HG03342 (cell line): ENCODE data around the gene PTPRT.

Experiments used
- ATAC-seq: cut with Tn5 transposase; IDR thresholded peaks from one replicate; pipeline ENCODE4 v1.9.1; 2021; ENCODE audit warnings: mild to moderate bottlenecking, moderate library complexity; ENCODE audit not compliant: unreplicated experiment

PTPRT gene

DNA sequence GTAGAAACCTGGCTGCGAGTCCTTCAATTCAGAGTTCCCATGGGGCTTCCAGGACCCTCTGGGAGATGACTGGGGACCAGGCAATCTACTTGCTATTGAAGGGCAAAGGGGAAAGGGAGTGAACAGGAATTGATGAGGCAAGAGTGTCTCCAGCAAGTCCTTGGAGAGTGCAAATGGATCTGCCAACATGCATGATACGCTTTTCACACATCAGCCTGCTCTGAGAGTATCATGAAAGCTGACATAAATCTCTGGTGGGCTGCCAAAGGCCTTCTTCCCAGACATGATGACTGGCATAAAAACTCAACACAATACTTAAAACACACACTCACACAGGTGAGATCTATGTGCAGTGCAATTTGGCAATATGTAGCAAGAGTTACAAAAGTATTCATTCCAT, 759.1 kb downstream of the PTPRT start:
- ATAC-seq = no peak

DNA sequence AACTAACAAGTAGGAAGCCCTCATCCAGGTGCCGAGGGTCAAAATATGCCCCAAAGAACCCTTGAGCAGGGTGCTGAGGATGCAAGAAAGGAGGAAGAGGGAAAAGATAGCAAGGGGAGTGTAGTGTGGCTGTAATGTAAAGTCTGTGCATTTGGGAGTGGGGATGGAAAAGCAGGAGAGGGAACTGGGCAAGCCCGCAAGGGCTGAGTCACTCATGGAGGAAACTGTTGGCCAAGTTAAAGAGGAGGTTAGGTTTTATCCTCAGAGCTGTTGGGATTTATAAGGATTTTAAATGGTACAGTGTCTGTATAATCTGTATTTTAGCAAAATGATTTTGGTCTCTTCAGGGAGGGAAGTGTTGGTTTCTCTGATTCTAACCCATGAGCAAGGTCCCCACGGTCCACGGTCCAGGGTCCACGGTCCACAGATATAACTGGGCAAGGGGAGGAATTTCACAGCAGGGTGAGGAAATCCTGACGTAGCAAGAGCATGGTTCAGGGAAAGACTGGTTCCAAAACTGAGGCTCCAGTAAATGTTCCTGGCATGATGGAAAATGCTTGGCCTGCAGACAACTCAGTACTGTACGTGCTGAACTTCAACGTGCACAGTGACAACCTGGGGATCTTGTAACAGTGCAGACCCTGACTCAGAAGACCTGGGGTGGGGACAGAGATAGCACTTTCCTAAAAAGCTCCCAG, 759.8 kb downstream of the PTPRT start:
- no peak for ATAC-seq

DNA sequence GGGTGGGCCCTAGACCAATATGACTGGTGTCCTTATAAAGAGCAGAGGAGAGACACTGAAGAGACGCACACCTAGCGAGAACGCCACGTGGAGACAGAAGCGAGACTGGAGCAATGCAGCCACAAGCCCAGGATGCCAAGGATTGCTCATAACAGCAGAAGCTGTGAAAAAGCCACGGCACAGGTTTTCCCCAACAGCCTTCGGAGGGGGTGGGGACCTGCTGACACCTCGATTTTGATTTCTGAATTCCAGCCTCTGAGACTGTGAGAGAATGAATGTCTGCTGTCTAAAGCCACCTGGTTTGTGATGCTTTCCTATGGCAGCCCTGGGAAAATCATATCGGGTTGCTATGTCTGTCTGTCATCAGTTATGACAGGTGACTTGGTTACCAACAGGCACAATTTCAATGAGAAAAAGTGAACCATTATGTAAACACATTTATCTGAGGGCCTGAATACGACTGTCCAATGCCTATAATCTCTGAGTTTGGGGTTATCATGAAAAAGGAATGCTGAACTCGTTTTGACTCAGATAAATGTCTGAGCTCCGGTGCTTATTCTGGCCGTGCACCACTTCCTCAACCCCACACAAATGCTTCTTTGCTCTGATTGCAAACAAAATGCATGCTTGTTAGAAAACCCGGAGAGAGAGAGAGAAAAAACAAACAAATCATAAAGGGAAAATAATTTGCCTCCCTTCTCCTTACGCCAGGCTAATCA, 769.7 kb downstream of the PTPRT start:
- ATAC-seq = no peak

DNA sequence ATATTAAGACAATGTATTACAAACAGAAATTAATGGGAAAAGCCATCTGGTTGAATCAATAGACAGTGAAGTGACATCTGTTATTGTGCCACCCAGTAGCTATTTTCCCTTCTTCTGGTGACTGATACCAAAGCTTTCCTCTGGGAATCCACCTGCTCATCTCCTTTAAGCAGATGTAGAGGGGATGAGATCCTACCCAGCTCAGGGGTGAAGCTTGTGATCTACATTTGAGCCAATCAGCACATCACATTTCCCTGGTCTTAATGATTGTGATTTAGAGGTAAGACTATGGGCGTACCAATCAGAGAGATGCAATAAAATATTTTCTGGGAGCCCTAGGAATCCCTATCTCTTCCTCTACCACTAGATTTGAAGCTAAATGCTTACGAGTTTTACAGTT, 782.9 kb downstream of the PTPRT start:
- no peak for ATAC-seq

DNA sequence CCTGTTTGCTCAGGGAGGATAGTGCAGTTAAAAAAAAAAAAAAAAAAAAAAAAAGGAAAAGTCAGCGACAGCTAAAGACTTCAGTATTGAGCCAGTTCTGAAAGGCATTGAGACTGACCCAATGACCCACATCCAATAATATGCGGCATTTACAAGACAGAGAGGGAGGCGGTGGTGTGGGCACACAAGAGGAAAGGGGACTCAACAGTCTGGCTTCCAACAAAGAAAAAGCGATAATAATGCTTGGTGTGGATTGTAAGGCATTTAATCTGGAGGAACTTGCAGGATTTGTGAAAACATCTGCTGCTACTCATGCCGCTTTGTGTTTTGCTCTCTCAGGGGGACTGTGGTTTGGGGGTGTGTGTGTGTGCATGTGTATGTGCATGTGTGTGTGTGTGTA, 787.3 kb downstream of the PTPRT start:
- no peak for ATAC-seq

DNA sequence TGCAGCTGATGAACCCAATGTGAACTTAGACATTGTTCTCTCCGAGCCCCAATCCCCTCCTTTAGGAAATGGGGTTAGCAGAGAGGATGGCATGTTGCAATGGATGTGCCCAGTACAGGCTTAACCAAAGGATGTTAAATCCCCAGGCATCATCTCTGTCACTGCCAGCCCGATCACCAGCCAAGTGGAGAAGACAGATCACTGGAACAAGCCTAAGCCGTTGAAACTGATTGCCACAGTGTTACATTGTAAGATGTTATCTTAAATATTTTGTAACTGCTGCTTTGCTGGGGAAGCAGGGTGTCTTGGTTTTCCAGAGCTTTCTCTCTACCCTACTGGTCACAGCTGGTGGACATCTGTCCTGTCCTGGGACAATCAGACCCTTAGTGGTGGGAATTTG, 788.1 kb downstream of the PTPRT start:
- no peak for ATAC-seq

DNA sequence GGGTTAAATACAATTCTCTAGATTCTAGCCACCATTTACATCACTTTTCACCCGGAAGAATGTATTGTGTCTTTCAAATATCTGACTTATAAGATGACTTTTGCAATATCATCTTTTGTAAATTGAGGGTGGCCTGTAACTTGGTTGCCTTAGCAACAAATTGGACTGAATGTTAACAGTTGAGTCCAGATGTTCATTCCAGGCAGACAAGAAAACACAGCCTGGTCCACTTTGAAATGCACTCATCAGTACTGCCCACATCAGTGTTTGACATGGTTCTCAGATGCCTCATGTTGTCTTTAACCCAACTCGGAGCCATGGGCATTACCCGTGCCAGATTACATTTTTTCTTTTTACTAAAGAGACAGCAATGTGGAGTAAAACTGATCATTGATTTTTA, 789.9 kb downstream of the PTPRT start:
- ATAC-seq = no peak

DNA sequence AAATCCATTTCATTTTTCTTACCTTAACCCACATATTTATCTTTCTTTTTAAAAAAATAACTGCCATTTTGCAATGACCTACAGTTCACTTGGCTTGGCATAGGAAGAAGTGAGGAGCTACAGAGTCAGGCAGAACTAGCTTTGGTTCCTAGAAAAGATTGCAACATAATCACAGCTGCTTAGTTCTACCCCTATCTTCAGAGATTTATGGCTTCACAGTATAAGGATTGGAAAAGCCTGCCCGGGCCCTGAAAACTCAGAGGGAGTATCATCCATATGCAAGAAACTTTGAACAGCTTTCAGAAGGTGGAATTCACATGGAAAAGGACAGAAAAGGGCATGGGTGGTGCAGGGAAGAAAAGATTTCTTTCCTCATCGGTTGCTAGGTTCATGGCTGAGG, 797.3 kb downstream of the PTPRT start:
- no peak for ATAC-seq

DNA sequence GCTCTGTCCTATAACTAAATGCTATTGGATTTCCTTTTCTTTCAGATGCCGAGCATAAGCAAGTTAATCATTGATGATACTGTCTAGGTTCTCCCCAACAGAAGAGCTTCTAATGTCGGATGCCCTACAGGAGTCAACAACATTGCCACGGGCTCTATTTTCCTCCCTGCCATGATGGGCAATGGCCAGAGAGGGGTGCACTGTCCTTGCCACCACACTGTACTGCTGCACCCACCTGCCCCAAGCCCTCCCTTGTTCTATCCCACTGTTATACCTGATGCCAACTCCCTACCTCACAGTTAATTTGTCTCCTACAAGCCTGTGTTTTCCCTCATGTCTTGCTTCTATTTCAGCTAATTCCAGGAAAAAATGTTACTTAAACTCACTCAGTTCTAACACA, 797.9 kb downstream of the PTPRT start:
- ATAC-seq = no peak

DNA sequence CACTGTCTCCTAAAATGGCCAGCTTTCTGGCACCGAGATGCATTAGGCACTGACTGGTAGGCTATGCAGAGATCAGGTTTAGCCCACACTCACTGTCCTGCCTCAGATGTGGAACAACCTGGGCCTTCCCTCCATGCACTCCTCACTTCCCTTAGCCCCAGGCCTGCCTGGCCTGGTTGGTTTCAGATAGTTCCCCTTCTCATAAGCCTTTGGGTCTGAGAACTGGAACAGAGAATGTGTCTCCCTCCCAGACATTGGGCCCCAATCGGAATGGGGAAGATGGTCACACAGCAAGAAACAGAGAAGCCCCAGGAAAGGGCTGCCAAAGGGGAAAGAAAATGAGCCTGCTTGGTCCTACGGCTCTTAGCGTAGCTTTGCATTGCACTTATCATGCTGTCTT, 809.4 kb downstream of the PTPRT start:
- ATAC-seq = no peak

DNA sequence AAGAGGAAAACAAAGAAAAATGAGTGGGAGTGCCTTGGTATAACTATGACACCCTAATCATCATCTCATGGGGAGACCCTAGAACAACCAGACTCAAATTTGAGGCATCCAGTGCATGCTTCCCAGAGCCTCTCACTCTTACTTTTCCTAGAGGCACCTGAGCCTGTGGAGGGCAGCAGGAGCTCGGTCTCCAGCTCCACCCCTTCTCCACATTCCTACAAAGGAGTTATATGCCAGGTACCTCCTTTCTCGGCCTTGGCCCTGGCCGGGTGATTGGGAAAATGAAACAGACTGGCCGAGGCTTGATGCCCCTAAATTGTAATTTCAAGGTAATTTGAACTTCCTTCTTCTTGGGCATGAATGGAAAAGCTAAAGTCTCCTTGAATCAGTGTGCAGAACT, 810.3 kb downstream of the PTPRT start:
- ATAC-seq = no peak

DNA sequence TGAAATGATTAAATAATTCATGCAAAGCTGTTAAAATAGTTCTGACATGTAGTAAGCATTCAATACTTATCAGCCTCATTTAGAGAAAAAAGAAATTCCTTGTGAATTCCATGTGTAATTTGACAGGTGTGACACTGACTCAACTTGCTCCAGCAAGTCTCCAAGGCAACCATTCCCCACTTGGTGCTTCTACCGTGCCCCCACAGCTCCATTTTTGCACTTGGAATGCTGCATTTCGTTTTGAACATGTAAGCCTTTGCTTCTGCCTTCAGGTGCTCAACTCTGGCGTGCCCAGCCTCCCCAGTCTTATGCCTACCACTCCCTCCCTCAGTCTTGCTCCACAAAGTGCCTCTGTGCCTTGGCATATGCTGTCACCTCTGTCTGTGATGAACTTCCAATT, 810.9 kb downstream of the PTPRT start:
- ATAC-seq = no peak

DNA sequence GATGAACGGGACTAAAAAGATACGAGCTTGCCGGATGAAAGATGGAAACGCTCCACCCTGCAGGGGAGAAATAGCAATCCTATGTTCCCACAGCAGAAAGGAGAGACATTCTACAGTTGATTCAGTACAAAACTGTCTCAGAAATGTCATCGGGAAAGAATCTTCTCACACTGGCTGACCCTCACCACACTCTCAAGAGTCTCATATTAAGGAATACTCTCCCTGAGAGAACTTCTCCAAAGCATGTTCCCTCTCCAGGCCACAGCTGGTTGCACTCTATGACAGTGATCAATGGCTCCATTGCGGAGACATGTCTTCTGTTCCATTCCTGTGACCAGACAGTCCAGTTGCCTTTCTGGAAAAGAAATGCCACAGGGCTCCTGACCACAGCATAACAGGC, 813.6 kb downstream of the PTPRT start:
- ATAC-seq = no peak

DNA sequence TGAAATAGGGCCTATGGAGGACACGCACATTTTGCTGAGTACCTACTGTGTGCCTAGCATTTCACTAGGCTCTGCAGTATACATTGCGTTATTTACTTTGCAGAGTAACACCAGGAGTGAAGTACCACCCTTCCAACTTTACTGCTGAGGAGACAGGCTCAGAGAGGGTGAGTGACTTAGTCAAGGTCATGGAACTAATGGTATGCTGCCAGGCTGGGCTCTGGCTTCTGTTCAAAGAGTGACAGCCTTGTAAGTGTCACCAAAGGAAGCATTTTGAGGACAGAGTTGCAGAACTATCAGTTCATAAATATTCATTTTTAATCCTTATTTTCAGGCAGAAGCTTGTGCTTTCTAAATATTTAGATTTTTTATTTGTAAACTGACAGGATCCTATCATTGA, 816.7 kb downstream of the PTPRT start:
- ATAC-seq = no peak

DNA sequence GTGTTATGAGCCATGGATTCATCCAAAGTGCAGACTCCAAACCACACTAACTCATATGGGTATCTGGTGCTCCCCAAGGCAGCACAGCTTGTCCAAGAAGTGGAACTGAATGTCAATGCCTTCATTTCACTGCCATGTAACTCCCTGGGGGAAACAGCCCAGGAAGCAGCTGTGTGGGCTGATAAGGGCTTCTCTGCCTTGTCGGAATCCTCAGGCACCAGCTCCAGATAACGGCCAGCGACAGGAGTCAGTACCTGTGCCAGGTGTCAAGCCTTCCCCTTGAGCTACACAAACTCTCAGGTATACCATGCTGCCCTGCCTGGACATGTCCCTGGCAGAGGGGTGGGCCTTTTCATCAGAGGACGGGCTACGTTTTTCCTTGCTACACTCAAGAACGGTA, 819.6 kb downstream of the PTPRT start:
- no peak for ATAC-seq

DNA sequence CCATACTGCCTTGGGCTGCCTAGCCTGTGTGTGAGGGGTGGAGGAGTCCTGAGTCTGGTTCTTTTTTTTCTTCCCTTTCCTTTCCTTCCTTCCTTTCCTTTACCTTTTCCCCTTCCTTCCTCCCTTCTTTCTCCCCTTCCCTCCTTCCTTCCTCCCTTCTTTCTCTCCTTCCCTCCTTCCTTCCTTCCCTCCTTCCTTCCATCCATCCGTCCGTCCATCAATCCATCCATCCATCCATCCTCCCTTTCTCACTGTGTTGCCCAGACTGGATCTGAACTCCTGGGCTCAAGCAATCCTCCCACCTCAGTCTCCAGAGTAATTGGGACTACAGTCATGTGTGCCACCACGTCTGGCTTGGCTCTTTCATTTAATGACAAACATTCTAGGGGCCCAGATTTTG, 820.8 kb downstream of the PTPRT start:
- ATAC-seq = no peak

DNA sequence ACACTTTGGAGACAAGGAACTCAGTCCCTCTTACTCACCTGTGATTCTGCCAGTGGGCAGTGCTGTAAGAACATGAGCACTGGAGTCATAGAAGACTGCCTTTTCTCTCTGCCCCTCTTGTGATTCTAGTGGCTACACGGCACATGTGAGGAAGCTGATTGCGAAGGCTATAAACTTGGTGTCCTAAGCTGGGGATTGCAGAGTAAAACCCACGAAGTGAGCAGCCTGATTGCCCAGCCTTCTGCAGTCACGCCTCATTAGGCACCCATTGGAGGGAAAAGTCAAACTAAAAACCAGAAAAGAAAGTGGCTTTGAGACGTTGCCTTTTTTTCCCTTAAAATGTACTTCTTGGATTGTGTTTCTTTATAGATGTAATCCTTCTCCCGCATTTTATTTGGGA, 823.1 kb downstream of the PTPRT start:
- ATAC-seq = no peak

DNA sequence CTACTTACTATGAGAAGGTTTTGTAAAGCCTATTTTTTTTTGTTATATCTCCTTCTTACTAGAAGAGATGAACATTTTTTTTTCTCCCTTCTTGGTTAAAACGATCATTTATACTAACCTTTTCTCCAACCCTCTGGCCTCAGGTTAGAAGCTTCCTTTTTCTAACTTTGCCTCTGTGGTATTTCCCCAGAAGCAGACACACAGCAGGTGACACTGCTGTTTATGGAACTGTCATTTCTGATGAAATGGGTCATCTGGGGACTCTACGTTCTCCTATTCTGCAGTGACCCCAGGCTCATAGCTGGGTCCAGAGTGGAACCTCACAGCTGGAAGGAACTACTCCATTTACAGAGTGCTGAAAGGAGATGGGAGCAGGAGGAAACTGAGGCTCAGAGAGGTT, 825.3 kb downstream of the PTPRT start:
- ATAC-seq = no peak

DNA sequence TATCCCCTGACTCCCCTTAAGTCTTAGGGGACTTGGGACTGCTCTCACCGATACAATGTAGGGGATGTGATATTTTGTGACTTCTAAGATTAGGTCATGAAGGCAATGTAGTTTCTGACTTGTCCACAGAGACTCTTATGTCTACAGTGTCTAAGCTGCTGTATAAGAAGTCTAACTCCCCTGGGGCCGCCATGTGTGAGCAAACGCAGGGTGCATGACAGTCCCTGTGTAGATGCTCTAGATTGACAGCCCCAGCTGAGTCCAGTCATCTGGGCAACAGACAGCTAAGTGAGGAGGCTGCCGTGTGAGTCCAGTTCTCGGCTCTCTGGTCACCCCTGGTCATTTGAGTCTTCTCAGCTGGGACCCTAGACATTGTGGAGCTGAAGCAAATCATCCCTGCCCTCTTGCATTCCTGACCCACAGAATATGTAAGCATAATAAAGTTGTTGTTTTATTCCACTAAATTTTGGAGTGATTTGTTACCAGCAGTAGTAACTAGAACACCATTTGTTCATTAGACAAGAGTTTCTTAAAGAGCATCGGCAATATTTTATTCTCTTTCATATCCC, 828.2 kb downstream of the PTPRT start:
- ATAC-seq = peak; percentile 67

DNA sequence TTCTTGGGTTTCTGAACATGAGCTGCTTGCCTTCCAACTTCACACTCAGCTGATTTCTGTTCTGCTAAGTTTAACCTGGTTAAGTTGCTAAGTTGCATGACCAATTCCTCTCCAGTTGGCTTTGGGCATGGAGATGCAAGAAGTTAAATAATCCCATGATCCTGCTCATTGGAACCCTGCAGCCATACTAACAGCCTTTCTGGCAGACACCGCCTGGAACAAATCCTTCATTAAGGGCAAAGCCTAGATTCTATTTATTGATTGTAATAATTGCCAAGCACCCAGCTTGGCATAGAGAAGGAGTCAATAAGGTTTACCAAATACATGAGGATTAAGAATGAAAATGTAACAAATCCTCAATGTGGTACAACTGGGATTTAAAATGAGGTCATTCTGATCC, 829.1 kb downstream of the PTPRT start:
- no peak for ATAC-seq

DNA sequence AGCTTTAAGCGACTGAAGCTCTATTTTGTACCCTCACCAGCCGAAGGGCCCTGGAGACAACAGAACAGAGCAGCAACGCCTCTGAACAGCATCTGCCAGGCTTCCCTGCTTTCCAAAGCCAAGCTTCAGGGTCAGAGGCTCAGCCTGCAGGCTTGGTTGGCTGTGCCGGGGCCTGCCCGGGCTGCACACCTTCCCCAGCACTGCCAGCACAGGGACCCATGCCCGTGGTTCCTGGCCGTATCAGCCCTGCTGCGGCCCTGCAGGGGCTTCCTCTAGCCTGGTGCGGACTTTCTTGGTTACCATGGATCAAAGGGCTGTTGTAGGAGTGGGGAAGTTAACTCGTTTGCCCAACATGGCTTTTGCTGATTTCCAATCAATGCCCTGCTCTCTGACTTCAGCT, 830.1 kb downstream of the PTPRT start:
- no peak for ATAC-seq

DNA sequence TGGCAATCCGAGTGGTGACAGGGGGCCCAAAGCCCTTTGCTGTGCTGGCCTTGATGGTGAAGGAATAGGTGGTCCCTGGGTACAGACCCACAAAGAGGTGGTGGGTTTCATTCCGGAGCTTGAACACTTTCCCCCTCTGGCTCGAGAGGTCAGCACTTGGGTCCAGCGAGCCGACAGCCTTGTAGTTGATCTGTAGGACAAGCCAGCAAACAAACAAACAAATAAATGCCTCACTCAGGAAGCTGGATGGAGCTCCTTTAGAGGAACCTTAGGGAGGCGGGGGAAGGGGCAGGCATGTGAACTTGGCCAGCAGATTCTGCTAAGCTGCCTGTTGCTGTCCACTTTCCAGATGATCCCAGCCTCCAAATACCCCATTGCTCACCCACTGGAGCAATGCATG, 837.6 kb downstream of the PTPRT start:
- ATAC-seq = no peak

DNA sequence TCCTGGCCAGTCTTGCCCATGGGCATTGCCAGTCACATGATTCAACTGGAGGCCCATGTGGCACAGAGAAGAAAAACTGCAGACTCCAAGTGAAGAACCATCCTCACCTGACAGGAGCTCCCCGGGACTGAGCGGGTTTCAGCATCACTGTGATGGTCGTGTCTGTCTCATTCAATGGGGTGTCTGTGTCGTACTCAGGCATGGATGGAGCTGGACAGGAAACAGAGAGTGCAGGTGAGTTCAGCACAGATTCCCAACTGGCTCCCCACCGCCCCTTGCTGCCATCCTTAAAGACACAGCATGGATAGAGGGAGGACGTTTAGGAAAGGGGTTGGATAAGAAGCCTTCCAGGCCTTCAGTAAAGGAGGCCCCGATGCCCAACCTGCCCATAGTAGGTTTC, 839.2 kb downstream of the PTPRT start:
- no peak for ATAC-seq
